Stimulated activated naive B cell treated with anti-CD40 and anti-IgM and Interleukin-4, amounts not matched to agents 10 μg/mL and 1 μg/mL and 100 μg/mL, for 72 hours (primary cell): ENCODE results near the gene NOTCH4.
"Not testable (repeated sequence)": the region's sequence is repeated elsewhere in the genome, so short reads cannot be mapped to it uniquely, and the experiment has no call there.

Source experiments
- ATAC-seq, 2 donors: fragments of 150-1000 bp; cut with Tn5 transposase; replicated peaks; 2 replicates each; pipeline ENCODE4 v1.10.0; 2021; ENCODE audit warnings: moderate library complexity in 1 of 2
- DNase-seq: peaks from one replicate; pipeline ENCODE4 v3.0.0; 2021
- H3K27ac Mint-ChIP-seq: one replicate; pipeline ENCODE4 v1.8.0; 2022; ENCODE audit warnings: mild to moderate bottlenecking, mixed read lengths
- H3K27me3 Mint-ChIP-seq, 2 donors: one replicate each; pipeline ENCODE4 v1.8.0; 2022; ENCODE audit warnings: mixed read lengths in 2 of 2
- H3K36me3 Mint-ChIP-seq, 2 donors: one replicate each; pipeline ENCODE4 v1.8.0; 2022; ENCODE audit warnings: mixed read lengths in 2 of 2, mild to moderate bottlenecking in 1 of 2
- H3K4me1 Mint-ChIP-seq, 2 donors: one replicate each; pipeline ENCODE4 v1.8.0; 2022; ENCODE audit warnings: mixed read lengths in 2 of 2, mild to moderate bottlenecking in 1 of 2
- H3K4me3 Mint-ChIP-seq, 2 donors: one replicate each; pipeline ENCODE4 v1.8.0; 2022; ENCODE audit warnings: mild to moderate bottlenecking in 2 of 2, mixed read lengths in 2 of 2, moderate library complexity in 1 of 2
- H3K9me3 Mint-ChIP-seq, 2 donors: one replicate each; pipeline ENCODE4 v1.8.0; 2022; ENCODE audit warnings: mixed read lengths in 2 of 2, mild to moderate bottlenecking in 1 of 2

NOTCH4 gene

GRCh38 chr6:32194388-32194787 lies 29.5 kb downstream of the NOTCH4 start:
- H3K4me3 Mint-ChIP-seq = peak overlapping the region in 1 of 2 donors; percentile 94

GRCh38 chr6:32193096-32193495 lies 30.8 kb downstream of the NOTCH4 start:
- H3K36me3 Mint-ChIP-seq = peaks cover 20 to 35% of the 10 kb centered on the region in 2 donors
- not testable (repeated sequence) for ATAC-seq, H3K27me3 Mint-ChIP-seq, DNase-seq, H3K9me3 Mint-ChIP-seq
- peak overlapping the region; percentile 97 for H3K27ac Mint-ChIP-seq
- peaks cover 45 to 70% of the 10 kb centered on the region in 2 donors for H3K4me1 Mint-ChIP-seq
- peak overlapping the region; percentile 95 to 98 for H3K4me3 Mint-ChIP-seq

More at GRCh38 chr6:32194388-32194787, 29.5 kb downstream of the NOTCH4 start:
- Mint-ChIP-seq H3K27me3 (no peaks in the 10 kb centered on the region), H3K4me1 (peaks cover 38 to 58% of the 10 kb centered on the region in 2 donors), H3K27ac (peak overlapping the region; percentile 99), H3K36me3 (peaks cover 14 to 24% of the 10 kb centered on the region in 2 donors), H3K9me3 (no peaks in the 10 kb centered on the region)
- DNase-seq = no peak
- ATAC-seq = no peak

- no peaks in the 10 kb centered on the region for H3K9me3 Mint-ChIP-seq
- DNase-seq (peak; percentile 41), ATAC-seq (no peak)
- no peaks in the 10 kb centered on the region for H3K27me3 Mint-ChIP-seq
- H3K4me3 Mint-ChIP-seq = peak within 1 kb of the TSS; percentile 95 to 98
- peaks cover 22 to 37% of the 10 kb centered on the region in 2 donors for H3K36me3 Mint-ChIP-seq
- peaks cover 46 to 73% of the 10 kb centered on the region in 2 donors for H3K4me1 Mint-ChIP-seq
- H3K27ac Mint-ChIP-seq = peak within 1 kb of the TSS; percentile 97
Measured at GRCh38 chr6:32192608-32193039, 31.2 kb downstream of the NOTCH4 start, which contains the start of gene GPSM3. Gene GPSM3, minus strand, starts transcription at chr6:32192643. Its CDS starts 130 bp downstream, at chr6:32192513.

- peaks cover 49 to 75% of the 10 kb centered on the region in 2 donors for H3K4me1 Mint-ChIP-seq
- peak overlapping the region; percentile 97 for H3K27ac Mint-ChIP-seq
- peaks cover 28 to 44% of the 10 kb centered on the region in 2 donors for H3K36me3 Mint-ChIP-seq
- ATAC-seq (no peak), DNase-seq (no peak)
- peak overlapping the region; percentile 95 to 98 for H3K4me3 Mint-ChIP-seq
- no peaks in the 10 kb centered on the region for H3K27me3 Mint-ChIP-seq
- H3K9me3 Mint-ChIP-seq = no peaks in the 10 kb centered on the region
Measured at GRCh38 chr6:32191696-32192607, 31.9 kb downstream of the NOTCH4 start.

- no peaks in the 10 kb centered on the region for H3K27me3 Mint-ChIP-seq
Measured at GRCh38 chr6:32190911-32191677, 32.8 kb downstream of the NOTCH4 start.

GRCh38 chr6:32190054-32190851 lies 33.6 kb downstream of the NOTCH4 start, which contains the start of gene PBX2:
Gene PBX2, minus strand, starts transcription at chr6:32190202. Its CDS starts 287 bp downstream, at chr6:32189915.
- Mint-ChIP-seq H3K4me1 (peaks cover 58 to 84% of the 10 kb centered on the region in 2 donors), H3K36me3 (peaks cover 42 to 60% of the 10 kb centered on the region in 2 donors), H3K27ac (peak within 1 kb of the TSS; percentile 97)

More at GRCh38 chr6:32190911-32191677, 32.8 kb downstream of the NOTCH4 start:
- ATAC-seq (no peak), DNase-seq (no peak)
- Mint-ChIP-seq H3K36me3 (peaks cover 35 to 52% of the 10 kb centered on the region in 2 donors), H3K27ac (peak overlapping the region; percentile 97), H3K9me3 (no peaks in the 10 kb centered on the region), H3K4me1 (peaks cover 54 to 78% of the 10 kb centered on the region in 2 donors), H3K4me3 (peak overlapping the region; percentile 95 to 98)

GRCh38 chr6:32189742-32190053 lies 34.2 kb downstream of the NOTCH4 start:
- no peaks in the 10 kb centered on the region for H3K27me3 Mint-ChIP-seq
- peak overlapping the region; percentile 89 for H3K27ac Mint-ChIP-seq
- H3K9me3 Mint-ChIP-seq = no peaks in the 10 kb centered on the region
- H3K4me3 Mint-ChIP-seq = peak overlapping the region; percentile 90 to 95
- DNase-seq (no peak), ATAC-seq (peak in 1 of 2 donors; percentile 6)
- H3K36me3 Mint-ChIP-seq = peaks cover 42 to 60% of the 10 kb centered on the region in 2 donors
- H3K4me1 Mint-ChIP-seq = peaks cover 52 to 78% of the 10 kb centered on the region in 2 donors

More at GRCh38 chr6:32190054-32190851, 33.6 kb downstream of the NOTCH4 start, which contains the start of gene PBX2:
- Mint-ChIP-seq H3K9me3 (no peaks in the 10 kb centered on the region), H3K27me3 (no peaks in the 10 kb centered on the region), H3K4me3 (peak within 1 kb of the TSS; percentile 95 to 98)
- ATAC-seq (peak; percentile 72 to 78), DNase-seq (peak; percentile 82)

- peak overlapping the region; percentile 90 to 95 for H3K4me3 Mint-ChIP-seq
- H3K27me3 Mint-ChIP-seq = no peaks in the 10 kb centered on the region
- H3K4me1 Mint-ChIP-seq = peaks cover 51 to 75% of the 10 kb centered on the region in 2 donors
- DNase-seq (no peak), ATAC-seq (no peak)
- no peaks in the 10 kb centered on the region for H3K9me3 Mint-ChIP-seq
- peak overlapping the region; percentile 89 for H3K27ac Mint-ChIP-seq
- H3K36me3 Mint-ChIP-seq = peaks cover 43 to 60% of the 10 kb centered on the region in 2 donors
Measured at GRCh38 chr6:32189069-32189741, 34.7 kb downstream of the NOTCH4 start.

GRCh38 chr6:32188381-32189068 lies 35.3 kb downstream of the NOTCH4 start:
- DNase-seq (no peak), ATAC-seq (no peak)
- Mint-ChIP-seq H3K27me3 (no peaks in the 10 kb centered on the region), H3K9me3 (no peaks in the 10 kb centered on the region), H3K4me3 (peak overlapping the region; percentile 90 to 95), H3K4me1 (peaks cover 49 to 78% of the 10 kb centered on the region in 2 donors), H3K27ac (peak overlapping the region; percentile 89), H3K36me3 (peaks cover 45 to 67% of the 10 kb centered on the region in 2 donors)

- not testable (repeated sequence) for ATAC-seq, H3K9me3 Mint-ChIP-seq, DNase-seq, H3K27me3 Mint-ChIP-seq
- peak overlapping the region; percentile 89 for H3K27ac Mint-ChIP-seq
- H3K4me1 Mint-ChIP-seq = peaks cover 46 to 76% of the 10 kb centered on the region in 2 donors
- H3K4me3 Mint-ChIP-seq = peak overlapping the region; percentile 35 to 90
- peaks cover 49 to 67% of the 10 kb centered on the region in 2 donors for H3K36me3 Mint-ChIP-seq
Measured at GRCh38 chr6:32187725-32188380, 36.0 kb downstream of the NOTCH4 start.

GRCh38 chr6:32187009-32187709 lies 36.7 kb downstream of the NOTCH4 start:
- peak overlapping the region; percentile 35 to 90 for H3K4me3 Mint-ChIP-seq
- no peaks in the 10 kb centered on the region for H3K27me3 Mint-ChIP-seq
- DNase-seq = no peak
- H3K27ac Mint-ChIP-seq = peak overlapping the region; percentile 82
- no peak for ATAC-seq
- peaks cover 46 to 76% of the 10 kb centered on the region in 2 donors for H3K4me1 Mint-ChIP-seq
- H3K36me3 Mint-ChIP-seq = peaks cover 52 to 67% of the 10 kb centered on the region in 2 donors
- H3K9me3 Mint-ChIP-seq = no peaks in the 10 kb centered on the region
